Measurements from ENCODE around the gene ASCC2.

The ASCC2 gene

GRCh38 chr22:29751669-29752068, 86.4 kb downstream of the ASCC2 start:
- no peak for DNase-seq

- DNase-seq = no peak
These were observed 87.2 kb downstream of the ASCC2 start for GRCh38 chr22:29750559-29751538.

GRCh38 chr22:29750029-29750428, 88.0 kb downstream of the ASCC2 start:
- no peak for DNase-seq

- DNase-seq = no peak
These were observed 89.7 kb downstream of the ASCC2 start for GRCh38 chr22:29748248-29748893.

- no peak for DNase-seq
These were observed 90.2 kb downstream of the ASCC2 start for GRCh38 chr22:29747832-29748231.

- no peak for DNase-seq
These were observed 93.2 kb downstream of the ASCC2 start for GRCh38 chr22:29744902-29745301.

GRCh38 chr22:29742326-29742725, 95.7 kb downstream of the ASCC2 start:
- DNase-seq = no peak

- DNase-seq = no peak
These were observed 96.1 kb downstream of the ASCC2 start for GRCh38 chr22:29741926-29742325.

- no peak for DNase-seq
These were observed 97.9 kb downstream of the ASCC2 start for GRCh38 chr22:29740216-29740615.

GRCh38 chr22:29739346-29739875, 98.7 kb downstream of the ASCC2 start:
- no peak for DNase-seq
